GM19025 (cell line): Measurements from ENCODE around the gene B4GALT3.
A peak's percentile ranks its signal among the peaks of the same experiment; 100 is the strongest.

Experiments
- ATAC-seq: cut with Tn5 transposase; IDR thresholded peaks from one replicate; pipeline ENCODE4 v1.9.1; 2021; ENCODE audit warnings: mild to moderate bottlenecking, low read depth, moderate library complexity; ENCODE audit not compliant: unreplicated experiment

The B4GALT3 gene

DNA sequence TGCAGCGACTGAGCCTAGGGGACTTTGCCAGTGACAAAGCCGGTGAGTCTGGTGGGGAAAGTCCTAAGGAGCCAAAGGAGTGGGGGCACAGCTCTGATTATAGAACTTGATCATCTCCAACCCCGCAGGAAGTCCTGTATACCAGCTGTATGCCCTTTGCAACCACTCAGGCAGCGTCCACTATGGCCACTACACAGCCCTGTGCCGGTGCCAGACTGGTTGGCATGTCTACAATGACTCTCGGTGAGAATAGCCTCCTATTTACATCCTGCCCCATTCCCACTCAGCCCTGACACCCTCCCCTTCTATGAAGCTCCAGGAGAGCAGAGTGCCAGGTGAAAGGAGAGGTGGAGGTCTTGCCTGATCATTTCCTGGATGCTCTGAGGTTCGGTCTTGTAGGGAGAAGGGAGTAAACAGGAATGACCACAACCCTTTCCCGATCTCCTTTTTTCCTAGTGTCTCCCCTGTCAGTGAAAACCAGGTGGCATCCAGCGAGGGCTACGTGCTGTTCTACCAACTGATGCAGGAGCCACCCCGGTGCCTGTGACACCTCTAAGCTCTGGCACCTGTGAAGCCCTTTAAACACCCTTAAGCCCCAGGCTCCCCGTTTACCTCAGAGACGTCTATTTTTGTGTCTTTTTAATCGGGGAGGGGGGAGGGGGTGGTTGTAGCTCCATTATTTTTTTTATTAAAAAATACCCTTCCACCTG lies 12.3 kb downstream of the B4GALT3 start:
- no peak for ATAC-seq

GRCh38 chr1:161163793-161164192 lies 13.5 kb downstream of the B4GALT3 start:
- ATAC-seq, result no peak

GRCh38 chr1:161162806-161163205 lies 14.5 kb downstream of the B4GALT3 start:
- ATAC-seq, result no peak

DNA sequence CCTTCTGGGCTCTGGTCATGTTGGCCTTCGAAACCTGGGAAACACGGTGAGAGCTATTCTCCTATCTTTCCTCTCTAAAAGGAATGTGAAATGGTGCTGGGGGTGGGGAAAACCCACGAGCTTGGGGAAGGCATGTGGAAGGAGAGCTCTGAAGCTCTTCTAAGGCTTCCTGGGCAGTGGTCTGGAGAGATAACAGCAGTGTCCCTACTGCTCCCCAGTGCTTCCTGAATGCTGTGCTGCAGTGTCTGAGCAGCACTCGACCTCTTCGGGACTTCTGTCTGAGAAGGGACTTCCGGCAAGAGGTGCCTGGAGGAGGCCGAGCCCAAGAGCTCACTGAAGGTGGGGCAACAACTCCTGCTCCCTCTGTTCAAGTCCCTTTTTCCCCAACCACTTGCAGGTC lies 15.3 kb downstream of the B4GALT3 start:
- no peak for ATAC-seq

DNA sequence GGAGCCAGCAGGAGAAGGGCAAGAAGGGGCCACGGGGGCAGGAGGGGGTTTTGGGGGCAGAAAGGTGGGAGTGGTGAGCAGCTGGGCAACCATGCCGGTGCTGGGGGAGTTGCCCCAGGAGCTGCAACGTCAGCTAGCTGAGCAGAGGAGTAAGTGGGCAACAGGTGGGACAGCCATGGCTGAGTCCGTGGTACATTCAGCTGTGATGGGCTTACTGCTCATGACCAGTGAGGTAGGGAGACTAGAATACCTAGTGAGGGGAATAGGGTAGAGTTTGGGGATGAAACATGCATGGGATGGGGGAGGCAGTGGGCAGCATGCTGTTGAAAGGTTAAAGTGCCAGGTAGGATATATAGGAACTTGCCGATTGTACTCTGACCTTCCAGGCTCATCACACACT lies 15.7 kb downstream of the B4GALT3 start:
- no peak for ATAC-seq

DNA sequence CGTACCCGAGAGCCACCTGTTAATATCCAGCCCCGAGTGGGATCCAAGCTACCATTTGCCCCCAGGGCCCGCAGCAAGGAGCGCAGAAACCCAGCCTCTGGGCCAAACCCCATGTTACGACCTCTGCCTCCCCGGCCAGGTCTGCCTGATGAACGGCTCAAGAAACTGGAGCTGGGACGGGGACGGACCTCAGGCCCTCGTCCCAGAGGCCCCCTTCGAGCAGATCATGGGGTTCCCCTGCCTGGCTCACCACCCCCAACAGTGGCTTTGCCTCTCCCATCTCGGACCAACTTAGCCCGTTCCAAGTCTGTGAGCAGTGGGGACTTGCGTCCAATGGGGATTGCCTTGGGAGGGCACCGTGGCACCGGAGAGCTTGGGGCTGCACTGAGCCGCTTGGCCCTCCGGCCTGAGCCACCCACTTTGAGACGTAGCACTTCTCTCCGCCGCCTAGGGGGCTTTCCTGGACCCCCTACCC lies 16.6 kb downstream of the B4GALT3 start:
- no peak for ATAC-seq

- no peak for ATAC-seq
These were observed 17.4 kb downstream of the B4GALT3 start for GRCh38 chr1:161159913-161160243.

- peak; percentile 90 for ATAC-seq
These were observed 18.0 kb downstream of the B4GALT3 start, which contains the start of gene USP21 for GRCh38 chr1:161159087-161159912. USP21 (plus strand) TSS chr1:161159500; CDS start chr1:161160641, 1,141 bp downstream.

DNA sequence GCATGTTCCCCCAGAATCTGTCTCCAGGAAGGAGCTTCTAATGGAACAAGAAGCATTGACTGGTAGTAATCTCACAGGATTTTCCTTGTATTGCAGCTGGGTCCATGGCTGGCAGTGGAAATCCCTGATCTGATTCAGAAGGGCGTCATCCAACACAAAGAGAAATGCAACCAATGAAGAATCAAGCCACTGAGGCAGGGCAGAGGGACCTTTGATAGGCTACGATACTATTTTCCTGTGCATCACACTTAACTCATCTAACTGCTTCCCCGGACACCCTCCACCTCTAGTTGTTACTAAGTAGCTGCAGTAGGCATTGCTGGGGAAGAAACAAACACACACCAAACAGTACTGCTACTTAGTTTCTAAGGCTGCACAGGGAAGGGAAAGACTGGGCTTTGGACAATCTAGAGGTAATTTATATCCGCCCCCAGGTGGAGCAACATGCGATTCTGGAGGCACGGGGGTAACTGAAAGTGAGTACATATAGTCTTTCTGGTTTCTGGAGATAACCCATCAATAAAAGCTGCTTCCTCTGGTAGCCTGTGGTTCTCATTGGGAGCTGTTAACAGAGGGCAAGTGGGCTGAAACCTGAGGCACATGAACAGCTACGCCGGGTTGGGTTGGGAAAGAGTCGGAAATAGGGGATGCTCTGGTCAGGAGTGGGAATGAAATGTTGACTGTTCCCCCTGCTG lies 18.8 kb downstream of the B4GALT3 start:
- no peak for ATAC-seq

DNA sequence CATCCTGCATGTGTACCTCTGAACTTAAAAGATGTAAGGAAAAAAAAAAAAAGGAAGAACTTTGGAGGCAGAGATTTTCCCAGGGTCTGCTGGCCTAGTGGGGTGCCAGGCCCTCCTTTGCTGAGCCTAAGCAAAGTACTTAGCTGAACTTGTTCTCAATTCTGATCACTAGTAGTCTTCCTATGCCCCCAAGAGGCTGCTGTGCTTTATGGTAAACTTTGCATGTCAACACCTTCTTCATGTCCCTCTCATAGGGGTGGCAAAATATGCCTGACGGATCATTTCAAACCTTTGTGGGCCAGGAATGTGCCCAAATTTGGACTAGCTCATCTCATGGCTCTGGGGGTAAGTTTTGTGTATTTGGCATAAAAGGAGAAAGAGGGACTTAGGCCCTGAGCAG lies 19.4 kb downstream of the B4GALT3 start:
- no peak for ATAC-seq

- ATAC-seq, result peak; percentile 82
These were observed 23.5 kb downstream of the B4GALT3 start, which contains the start of gene UFC1 for GRCh38 chr1:161153682-161154337. UFC1 (plus strand) TSS chr1:161153978; CDS start chr1:161153998, 20 bp downstream.

GRCh38 chr1:161153176-161153575 lies 24.1 kb downstream of the B4GALT3 start:
- ATAC-seq, result no peak

DNA sequence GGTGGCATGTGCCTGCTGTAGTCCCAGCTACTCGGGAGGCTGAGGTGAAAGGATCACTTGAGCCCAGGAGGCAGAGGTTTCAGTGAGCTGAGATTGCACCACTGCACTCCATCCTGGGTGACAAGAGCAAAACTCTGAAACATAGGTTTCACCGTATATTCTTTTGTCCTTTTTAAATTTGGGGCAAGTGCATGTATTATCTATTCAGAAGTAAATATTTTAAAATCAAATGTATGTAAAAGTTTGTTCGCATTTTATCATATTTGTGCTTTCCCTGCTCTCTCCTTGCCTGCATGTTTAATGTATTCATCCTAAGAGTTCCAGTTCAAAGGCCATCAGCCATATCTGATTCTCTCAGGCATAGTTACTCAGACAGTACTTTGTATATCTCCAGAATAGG lies 31.5 kb downstream of the B4GALT3 start:
- ATAC-seq, result no peak

DNA sequence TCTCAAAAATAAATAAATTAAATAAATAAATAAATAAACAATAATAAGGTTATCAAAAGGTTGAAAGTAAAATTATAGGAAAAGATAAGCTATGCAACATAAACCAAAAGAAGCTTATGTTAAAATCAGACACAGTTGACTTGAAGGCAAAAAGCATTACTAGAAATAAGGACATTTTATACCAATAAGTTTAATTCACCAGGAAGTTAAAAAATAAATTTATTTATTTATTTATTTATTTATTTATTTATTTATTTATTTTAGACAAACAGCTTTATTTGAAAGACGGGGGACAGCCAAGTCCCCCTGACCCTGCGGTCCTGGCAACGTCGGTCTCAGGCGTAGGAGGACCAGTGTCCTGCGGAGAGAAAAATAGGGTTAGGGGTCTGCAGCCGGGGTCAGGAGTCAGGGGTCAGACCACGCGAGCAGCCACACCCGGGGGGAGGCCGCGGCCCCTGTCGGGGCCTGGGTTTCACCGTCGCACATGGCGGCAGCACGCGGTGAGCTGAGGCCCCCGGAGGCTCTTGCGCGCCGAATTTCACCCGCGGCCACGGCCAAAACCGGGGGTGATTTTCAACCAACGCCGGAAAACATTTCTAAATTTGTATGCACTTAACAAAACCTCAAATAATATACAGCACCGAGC lies 36.4 kb downstream of the B4GALT3 start:
- no peak for ATAC-seq

- no peak for ATAC-seq
These were observed 37.5 kb downstream of the B4GALT3 start for GRCh38 chr1:161139766-161140165.

GRCh38 chr1:161138431-161138830 lies 38.9 kb downstream of the B4GALT3 start:
- ATAC-seq, result no peak

DNA sequence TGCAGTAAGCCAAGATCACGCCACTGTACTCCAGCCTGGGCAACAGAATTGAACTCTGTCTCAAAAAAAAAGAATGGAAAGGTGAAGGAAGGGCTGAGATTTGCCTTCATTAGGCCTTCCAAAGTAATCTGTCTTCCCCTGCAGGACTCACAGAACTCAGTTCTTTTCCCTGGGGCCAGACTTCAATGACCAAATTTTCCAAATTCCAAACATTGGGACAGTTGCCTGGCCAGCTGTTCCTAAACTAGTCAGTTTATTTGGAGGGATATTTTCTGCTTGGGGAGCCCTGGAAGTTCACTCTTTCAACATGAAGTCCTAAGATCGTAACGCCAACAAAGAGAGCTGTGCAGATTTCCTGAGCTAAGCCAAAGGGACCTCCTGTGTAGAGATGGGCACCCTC lies 39.4 kb downstream of the B4GALT3 start:
- no peak for ATAC-seq

DNA sequence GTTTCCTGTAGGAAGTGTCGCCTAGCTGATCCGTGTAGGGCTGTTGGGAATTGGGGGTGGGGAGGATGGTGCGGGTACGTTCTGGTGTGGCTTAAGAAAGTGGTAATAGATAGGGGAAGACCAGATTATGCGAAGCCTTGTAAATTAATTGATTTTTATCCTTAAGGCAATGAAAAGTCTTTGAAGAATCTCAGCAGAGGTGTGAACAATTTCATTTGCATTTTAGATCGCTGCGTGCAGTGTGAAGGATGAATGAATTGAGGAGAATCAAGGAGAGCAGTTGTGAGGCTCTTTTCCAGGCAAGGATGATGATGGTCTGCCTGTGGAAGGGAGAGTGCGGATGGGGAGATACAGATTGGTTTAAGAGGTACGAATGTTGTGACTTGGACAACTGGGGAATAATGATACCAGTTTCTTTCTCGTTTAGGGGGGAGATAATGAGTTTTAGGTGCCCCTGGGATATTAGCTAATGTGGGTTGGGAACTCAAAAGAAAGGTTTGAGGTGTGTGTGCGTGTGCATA lies 44.0 kb downstream of the B4GALT3 start:
- no peak for ATAC-seq

DNA sequence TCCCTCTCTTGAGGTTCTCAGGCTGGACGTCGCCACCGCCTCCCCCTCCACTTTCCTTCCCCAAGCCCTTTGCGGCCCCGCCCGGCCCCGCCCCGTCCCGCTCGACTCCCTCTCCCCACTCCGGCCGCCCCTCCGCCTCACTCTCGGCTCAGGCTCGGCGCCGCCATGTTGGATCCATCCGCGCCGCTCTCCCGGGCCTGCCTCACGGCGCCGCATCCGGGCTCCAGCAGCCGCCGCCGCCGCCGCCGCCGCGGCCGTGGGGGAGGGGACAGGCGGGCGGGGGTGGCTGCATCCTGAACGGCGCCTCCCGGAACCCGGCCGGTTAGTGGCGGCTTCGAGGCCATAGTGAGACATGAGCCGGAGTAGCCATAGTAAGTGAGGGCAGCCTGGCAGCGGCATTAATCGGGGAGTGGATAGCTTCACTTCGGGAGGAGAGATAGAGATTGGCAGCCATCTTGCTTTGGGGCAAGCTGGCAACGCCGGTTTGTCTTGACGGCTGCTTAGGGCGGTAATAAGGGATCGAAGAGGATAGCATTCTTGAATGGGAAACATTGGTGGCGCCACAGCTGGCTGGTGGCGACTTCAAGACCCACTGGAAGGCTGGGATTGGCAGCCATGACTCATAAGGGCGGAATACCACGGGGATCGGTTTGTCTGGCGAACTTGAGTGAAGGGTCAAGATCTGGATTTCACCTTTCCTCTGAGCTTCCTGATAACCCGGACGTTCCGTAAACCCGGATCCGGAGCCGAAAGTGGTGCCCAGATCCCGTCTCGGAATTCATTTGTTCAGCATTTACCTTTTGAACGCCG lies 44.7 kb downstream of the B4GALT3 start, which contains the start of gene DEDD:
Gene DEDD (minus strand): TSS at position 258 of the 810 bp plus-strand sequence. CDS start 8,205 bp downstream, outside the sequence.
- ATAC-seq, result peak; percentile 97
